C1 segment of cervical spinal cord (tissue), 14 donors: ENCODE data around the gene MTERF1.
"Not testable (repeated sequence)": the region's sequence is repeated elsewhere in the genome, so short reads cannot be mapped to it uniquely, and the experiment has no call there.

Experiments used
- DNase-seq, 14 donors: peaks; one replicate each; lab custom pipeline; 2025; lab: John Stamatoyannopoulos, UW

Gene MTERF1

GRCh38 chr7:91880413-91881241, at the start of gene MTERF1:
TSS of gene MTERF1 (minus strand) at chr7:91880702. CDS start at chr7:91880083, 619 bp downstream.
- DNase-seq = peak; percentile 24 to 92 (median 84)

DNA sequence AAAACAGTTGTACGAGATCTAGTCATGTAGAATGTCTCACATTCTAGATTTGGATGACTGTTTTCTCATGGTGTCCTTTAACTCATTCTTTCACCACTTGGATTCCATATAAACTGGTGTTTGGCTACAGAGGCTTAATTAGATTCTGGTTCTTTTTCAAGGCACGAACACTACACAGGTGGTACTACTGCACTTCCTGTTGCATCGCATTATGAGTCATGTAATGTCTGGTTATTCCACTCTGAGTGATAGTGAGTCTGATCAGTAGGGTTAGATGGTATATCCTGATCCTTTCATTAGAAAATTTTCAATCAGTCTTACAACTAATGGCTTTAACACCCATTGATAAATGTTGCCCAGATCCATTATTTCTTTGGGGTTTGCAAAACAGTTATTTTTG, 49.0 kb upstream of the MTERF1 start:
- no peak for DNase-seq

DNA sequence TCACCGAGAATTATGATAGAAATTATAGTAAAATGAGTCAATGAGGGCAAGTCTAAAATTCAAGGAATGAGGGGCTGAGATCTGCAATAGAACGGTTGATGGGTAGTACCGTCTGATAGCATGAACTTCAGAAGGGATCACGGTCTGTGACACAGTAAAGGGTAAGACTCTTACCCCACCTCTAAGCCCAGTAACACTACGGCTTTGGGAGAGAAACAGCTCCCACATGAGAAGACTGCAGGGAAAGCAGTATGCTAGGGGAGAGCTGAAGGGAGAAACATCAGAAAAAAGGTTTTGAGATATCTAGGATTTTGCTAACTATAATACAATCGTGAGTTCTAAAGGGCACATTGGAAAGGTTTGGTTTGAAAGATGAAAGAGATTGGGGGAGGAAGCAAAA, 47.4 kb upstream of the MTERF1 start:
- DNase-seq = no peak

DNA sequence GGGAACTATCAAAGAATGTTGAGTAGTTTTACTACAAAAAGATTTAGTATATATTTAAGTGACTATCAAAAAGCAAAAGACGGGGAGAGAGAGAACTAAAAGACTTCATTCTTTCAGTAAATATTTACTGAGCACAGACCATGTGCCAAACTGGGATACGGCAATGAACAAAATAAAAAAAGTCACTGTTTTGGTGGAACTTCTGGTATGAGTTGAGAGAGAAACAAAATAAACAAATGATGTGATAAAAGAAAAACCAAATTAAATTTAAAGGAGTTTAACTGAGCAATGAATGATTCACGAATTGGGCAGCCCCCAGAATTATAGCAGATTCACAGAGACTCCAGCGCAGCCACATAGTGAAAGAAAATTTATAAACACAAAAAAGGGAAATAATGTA, 42.4 kb upstream of the MTERF1 start:
- DNase-seq = no peak

DNA sequence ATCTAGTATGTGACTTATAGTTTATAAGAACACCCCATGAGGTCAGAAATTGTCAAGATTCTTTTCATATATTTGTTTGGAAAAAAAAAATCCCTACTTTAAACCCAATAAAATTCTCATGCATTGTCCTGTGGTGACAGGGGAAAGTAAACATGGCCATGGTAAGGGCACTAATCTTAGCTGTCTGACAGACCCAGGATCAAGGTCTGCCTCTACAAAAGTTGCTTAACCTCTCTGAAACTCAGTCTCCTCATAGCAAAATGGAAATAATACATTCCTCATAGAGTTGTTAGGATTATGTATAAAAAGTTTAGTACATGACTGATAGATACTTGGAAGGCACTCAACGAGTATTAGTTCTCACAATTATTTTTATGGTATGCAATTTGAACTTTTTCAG, 37.9 kb upstream of the MTERF1 start:
- DNase-seq = no peak

- DNase-seq = no peak
These were observed 35.5 kb upstream of the MTERF1 start for GRCh38 chr7:91916051-91916440.

DNA sequence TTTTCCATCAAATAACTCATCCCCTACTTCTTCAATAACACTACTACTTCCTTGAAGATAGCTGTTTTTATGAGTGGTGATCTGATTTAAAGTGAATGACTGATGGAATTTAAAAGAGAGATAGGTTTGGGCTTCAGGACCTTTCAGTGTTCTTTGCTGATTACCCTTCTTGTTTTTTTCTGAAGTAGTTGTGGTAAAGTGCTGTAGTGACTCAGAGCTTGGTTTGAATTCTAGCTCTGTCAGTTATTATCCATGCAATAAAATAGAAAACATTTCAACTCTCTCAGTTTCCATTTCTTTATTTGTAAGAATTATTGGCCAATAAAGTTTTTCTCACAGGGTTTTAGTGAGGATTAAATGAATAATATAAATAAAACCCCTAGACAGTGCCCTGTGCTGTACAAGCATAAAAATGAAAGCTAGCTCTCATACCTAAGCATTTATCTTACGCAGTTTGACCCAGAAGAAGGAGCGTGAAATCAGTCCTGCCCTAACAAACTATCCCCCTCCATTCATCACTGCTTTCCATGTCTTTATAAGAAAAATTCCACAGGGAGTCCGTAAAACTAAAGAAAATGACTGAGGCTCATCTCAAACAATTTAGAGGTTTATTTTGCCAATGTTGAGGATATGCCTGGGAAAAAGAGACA, 35.0 kb upstream of the MTERF1 start:
- no peak for DNase-seq

DNA sequence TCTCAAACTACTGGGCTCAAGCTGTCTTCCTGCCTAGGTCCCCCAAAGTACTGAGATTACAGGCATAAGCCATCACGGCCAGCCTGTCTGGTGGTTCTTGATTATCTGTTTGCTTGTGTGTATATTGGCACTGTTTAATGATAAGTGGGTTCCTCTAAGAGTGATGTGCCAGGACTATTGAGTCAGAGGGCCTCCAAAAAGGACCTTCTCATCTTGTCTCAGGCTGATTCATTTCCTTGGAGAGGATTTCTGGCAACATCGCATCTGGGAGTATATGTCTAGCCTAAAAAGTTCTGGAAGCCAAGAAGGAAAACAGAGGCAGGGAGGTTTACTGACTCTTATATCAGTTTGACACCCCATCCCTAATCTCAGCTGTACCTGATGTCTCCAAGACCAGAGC, 33.1 kb upstream of the MTERF1 start:
- no peak for DNase-seq

GRCh38 chr7:91912494-91912893, 32.0 kb upstream of the MTERF1 start:
- no peak for DNase-seq

- no peak for DNase-seq
These were observed 30.6 kb upstream of the MTERF1 start for GRCh38 chr7:91911121-91911520.

DNA sequence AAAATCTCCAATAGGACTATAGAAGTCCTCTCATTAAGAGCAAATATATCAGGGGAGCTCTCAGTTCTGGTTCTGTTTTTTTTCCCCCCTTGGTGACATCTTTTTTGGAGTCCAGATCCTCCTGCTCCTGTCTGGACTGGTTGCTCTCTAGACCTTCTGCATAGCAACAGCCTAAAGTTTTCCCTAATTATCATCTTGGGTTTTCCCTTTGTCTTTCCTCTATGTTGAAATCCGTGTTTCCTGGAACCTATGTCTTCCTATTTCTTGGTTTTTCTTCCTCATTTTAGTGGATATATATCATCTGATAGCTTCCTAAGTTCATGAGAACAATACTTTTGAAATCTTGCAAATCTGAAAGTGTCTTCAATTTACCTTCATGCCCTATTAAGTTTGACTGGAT, 29.7 kb upstream of the MTERF1 start:
- DNase-seq = no peak

GRCh38 chr7:91899563-91899962, 19.1 kb upstream of the MTERF1 start:
- DNase-seq = no peak

DNA sequence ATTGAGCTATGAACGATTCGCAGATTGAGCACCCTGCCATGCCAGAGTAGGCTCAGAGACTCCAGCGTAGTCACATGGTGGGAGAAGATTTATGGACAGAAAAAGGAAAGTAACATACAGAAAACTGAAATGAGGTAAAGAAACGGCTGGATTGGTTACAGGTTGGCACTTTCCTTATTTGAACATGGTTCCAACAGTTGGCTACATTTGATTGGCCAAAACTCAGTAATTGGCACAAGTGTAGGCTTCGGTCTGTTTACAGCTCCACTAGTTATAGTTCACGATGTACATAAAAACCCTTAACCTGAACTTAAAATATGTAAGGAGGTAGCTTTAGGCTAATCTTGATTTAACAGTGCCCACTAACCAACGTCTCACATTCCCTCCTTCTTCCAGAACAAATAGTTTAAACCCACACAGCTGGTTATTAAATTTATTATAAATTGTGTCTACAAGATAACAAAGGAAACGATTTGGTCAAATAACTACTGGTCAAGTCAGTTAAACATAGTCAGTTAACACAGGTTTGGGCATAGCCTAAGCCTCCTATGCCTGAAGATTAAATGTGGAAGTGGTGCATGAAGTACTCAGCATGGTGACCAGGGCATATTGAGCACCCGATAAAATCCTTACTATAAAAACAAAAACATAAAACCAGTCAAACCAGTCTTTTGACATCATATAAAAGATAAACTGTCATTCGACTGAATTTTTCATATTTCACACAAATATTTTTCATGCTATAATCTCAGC, 17.9 kb upstream of the MTERF1 start:
- DNase-seq = no peak

- no peak for DNase-seq
These were observed 14.4 kb upstream of the MTERF1 start for GRCh38 chr7:91894781-91895480.

DNA sequence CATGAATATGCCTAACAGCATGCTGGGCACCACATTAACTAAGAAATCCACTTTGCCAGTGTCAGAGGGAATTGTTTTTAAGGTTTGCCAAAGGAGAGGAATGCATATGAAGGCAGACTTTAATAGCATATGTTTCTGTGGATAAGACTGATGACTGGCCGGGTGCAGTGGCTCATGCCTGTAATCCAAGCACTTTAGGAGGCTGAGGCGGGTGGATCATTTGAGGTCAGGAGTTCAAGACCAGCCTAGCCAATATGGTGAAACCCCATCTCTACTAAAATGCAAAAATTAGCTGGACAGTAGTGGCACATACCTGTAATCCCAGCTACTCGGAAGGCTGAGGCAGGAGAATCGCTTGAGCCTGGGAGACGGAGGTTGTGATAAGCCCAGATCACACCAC, 13.2 kb upstream of the MTERF1 start:
- DNase-seq = not testable (repeated sequence)

DNA sequence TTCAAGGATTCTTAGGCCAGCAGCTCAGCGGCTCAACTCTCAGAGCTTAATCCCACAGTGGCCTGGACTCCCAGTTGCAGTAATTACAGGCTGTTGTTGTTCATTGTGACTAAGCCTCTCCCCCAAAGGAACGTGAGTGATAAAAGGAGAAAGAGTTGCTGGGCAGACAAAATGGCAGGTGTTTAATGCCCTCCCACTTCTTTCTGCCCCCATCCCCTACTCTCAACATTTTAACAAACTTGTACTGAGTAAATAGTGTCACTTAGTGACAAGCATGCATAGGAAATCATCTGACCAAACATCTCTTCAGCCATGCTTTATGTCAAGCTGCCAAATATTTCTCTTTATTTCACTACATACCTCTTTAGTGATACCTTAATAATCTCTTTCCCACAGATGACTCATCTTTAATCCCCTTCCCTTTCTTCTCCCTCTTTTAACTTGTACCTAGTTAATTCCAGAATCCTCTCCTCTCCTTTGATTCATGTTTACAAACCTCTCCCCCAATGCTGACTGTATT, 12.4 kb upstream of the MTERF1 start:
- no peak for DNase-seq

GRCh38 chr7:91892099-91892705, 11.7 kb upstream of the MTERF1 start:
- no peak for DNase-seq

GRCh38 chr7:91888271-91889175, 8.0 kb upstream of the MTERF1 start:
- not testable (repeated sequence) for DNase-seq

DNA sequence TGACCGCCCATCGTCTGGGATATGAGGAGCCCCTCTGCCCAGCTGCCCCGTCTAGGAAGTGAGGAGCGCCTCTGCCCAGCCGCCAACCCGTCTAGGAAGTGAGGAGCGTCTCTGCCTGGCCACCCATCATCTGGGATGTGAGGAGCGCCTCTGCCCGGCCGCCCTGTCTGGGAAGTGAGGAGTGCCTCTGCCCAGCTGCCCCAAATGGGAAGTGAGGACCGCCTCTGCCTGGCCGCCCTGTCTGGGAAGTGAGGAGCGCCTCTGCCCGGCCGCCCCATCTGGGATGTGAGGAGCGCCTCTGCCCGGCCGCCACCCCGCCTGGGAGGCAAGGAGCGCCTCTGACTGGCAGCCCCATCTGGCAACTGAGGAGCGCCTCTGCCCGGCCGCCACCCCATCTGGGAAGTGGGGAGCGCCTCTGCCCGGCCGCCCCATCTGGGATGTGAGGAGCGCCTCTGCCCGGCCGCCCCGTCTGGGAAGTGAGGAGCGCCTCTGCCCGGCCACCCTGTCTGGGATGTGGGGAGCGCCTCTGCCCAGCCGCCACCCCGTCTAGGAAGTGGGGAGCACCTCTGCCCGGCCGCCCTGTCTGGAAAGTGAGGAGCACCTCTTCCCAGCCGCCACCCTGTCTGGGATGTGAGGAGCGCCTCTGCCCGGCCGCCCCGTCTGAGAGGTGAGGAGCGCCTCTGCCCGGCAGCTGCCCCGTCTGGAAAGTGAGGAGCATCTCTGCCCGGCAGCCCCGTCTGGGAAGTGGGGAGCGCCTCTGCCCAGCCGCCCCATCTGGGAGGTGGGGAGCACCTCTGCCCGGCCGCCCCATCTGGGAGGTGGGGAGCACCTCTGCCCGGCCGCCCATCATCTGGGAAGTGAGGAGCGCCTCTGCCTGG, 7.1 kb upstream of the MTERF1 start:
- not testable (repeated sequence) for DNase-seq
